GM13976 (cell line): ENCODE data around the gene TMEM89.

Source experiments
- DNase-seq: peaks from one replicate; pipeline ENCODE4 v3.0.0; 2012; ENCODE audit warnings: low spot score
- in situ Hi-C: fragments of 300-500 bp; cut with MboI; formaldehyde crosslinking; loops from one replicate; pipeline ENCODE4 v1.12.0; 2022; ENCODE audit warnings: low sequenced_read_pairs, mixed read lengths, inconsistent platforms; ENCODE audit not compliant: unreplicated experiment
- TF ChIP-seq, protein P1 (sequence below): IDR thresholded peaks from 2 replicates; pipeline ENCODE4 v1.5.1; 2012; ENCODE audit warnings: borderline replicate concordance, mild to moderate bottlenecking; ENCODE audit not compliant: insufficient read depth; ENCODE audit errors: extremely low read depth, missing control alignments, control extremely low read depth

TMEM89 gene

DNA sequence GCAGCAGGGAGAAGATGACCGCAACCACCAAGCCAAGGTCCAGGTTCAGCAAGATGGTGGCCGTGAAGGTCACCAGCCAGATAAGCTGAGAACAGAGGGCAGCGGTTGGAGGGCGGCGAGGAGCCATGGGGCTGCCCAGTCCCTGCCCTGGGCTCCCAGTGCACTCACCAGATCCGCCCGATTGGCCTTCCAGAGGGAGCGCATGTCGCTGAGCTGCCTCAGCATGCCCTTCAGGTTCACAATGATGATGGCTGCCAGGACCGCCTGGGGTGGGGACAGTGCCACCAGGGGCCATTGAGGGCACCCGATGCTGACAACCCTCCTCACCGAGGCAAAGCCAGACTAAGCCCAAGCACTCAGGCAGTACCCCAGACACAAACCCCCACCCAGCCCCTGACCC, 8.3 kb upstream of the TMEM89 start:
- TF ChIP-seq, protein P1, sequence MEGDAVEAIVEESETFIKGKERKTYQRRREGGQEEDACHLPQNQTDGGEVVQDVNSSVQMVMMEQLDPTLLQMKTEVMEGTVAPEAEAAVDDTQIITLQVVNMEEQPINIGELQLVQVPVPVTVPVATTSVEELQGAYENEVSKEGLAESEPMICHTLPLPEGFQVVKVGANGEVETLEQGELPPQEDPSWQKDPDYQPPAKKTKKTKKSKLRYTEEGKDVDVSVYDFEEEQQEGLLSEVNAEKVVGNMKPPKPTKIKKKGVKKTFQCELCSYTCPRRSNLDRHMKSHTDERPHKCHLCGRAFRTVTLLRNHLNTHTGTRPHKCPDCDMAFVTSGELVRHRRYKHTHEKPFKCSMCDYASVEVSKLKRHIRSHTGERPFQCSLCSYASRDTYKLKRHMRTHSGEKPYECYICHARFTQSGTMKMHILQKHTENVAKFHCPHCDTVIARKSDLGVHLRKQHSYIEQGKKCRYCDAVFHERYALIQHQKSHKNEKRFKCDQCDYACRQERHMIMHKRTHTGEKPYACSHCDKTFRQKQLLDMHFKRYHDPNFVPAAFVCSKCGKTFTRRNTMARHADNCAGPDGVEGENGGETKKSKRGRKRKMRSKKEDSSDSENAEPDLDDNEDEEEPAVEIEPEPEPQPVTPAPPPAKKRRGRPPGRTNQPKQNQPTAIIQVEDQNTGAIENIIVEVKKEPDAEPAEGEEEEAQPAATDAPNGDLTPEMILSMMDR: no peak
- no peak for DNase-seq
- in situ Hi-C loops: no loop called here

DNA sequence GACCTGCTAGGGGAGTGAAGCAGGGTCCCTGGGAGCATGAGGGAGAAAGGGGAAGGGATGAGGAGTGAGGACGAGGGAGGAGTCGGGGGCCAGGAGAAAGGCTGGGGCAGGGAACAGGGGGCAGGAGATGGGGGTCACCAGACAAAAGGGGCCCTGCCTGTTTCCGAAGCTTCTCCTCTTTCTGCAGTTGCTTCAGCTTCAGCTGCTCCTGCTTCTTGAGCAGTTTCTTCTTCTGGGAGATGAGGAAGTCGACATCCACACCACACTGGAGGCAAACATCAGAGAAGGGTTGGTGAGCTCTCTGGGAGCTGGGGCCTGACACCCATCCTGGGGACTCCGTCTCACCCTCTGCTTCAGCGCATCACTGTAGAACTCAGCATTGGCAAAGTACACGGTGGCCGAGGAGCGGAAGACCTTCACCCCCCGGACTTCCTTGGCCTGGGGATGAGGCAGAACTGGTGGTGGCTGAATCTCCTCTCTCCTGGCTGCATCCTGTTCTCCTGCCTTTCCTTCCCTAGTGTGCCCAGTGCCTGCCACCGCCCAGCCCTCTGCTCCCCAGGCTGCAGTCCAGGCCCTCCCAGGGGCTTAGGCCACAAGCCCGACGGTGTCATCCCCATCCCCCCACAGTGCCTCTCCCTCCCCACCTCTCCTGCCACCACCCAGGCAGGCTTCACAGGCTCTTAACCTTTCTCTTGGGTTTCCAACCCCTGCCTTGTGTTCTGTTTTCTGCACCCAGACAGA, 6.9 kb upstream of the TMEM89 start:
- in situ Hi-C loops: no loop called here
- no peak for DNase-seq
- TF ChIP-seq, protein P1: no peak

DNA sequence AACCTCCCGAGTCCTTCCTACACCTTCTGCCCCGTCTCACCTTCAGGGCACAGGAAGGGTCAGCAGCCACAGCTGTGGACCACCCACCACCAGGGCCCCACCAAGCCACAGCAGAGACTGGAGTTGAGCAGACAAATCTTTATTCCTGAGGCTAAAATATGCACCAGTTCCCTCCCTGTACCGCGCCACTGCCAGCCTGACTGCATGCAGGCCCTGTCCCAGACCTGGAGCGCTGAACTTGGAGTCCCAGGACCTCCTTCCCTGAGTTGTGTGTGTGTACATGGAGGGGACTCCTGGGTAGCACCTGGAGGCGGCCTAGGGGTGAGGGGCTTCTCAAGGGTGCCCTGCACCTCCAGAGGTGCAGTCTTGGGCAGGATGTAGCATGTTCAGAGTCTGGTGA, 4.0 kb upstream of the TMEM89 start:
- in situ Hi-C loops: no loop called here
- TF ChIP-seq, protein P1: no peak
- no peak for DNase-seq

DNA sequence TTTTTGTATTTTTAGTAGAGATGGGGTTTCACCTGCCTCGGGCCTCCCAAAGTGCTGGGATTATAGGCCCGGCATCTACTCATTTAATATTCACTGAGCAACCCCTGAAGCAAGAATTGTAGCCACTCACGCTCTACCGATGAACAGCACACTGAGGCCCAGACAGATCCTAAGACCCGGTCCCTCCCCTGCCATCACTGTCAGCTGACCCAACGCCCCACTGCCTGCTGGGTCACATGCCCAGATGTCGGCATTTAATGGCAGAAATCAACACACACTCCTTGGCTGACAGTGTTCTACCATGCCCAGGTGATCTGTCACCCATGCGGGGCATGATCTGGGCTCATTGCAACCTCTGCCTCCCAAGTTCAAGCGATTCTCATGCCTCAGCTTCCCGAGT, 3.2 kb upstream of the TMEM89 start:
- in situ Hi-C loops: no loop called here
- TF ChIP-seq, protein P1: no peak

DNA sequence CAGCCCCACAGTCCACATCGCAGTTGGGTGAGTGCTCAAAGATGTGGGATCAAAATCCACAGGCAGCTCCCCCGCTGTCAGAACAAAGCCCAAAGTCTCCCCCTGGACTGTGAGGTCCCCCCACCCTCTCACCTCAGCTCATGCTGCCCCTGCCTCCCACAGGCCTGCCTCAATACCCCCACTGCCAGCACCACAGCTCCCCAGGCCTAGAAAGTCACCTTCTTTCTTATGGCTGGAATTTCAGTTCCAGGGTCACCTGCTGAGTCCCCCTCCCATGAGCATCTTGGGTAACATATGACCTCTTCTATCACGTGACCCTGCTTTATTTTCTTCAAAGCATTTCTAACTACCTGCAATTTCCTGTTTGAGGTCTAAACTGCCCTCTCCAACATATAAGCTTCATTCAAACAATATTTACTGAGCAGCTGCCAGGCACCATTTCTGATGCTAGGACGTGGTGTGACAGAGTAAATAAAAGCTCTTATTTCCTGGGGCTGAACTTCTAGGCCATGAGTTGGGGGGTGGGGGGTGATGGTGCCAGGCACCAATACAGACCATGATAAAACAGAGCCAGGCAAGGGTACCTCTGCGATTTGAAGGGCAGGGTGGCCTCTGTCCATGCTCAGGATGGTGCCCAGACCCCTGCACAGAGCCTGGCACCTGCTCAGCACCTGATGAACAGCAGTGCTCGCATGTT, 2.4 kb upstream of the TMEM89 start:
- in situ Hi-C loops: no loop called here
- TF ChIP-seq, protein P1: no peak
- DNase-seq: no peak

More for the DNA sequence above, 3.2 kb upstream of the TMEM89 start:
- no peak for DNase-seq

DNA sequence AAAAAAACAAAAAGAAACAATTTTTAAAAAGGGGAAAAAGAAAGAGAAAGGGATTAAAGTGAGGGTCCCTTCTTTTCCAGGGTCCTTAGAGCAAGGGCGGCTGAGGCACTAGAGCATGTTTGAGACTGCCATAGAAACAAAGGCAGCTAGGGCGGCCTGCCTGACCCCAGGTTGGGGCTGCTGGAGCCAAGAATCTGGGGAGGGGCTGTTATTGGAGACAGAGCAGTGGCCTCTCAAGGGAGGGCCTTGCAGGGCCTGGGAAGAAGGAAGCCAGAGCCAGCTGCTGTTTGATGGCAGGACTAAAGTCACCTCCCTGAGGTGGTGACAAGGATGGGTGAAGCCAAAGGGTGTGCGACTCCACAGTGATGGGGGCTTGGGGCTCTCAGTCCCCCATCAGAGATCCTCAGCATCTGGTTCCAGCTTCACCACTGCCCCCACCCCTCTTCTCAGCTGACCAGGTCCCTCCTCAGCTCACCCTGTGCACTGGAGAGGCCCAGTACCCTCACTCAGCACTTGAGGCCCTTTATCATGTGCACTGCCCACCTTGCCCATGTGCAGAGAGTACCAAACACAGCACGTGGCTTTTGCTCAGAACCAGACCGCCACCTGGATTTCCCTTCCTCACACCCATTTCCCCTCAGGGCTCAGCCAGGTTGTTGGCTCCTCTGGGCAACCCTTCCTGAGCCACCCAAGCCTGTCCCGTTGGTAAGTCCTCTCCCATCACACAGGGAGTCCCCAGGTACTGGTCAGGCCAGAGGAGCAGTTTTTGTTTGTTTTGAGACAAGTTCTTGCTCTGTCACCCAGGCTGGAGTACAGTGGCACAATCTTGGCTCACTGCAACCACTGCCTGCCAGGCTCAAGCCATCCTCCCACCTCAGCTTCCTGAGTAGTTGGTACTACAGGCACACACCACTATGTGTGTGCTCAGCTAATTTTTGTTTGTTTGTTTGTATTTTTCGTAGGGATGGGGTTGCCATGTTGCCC, 1.7 kb downstream of the TMEM89 start:
- in situ Hi-C loops: no loop called here
- no peak for DNase-seq
- TF ChIP-seq, protein P1: no peak
